Transverse colon (tissue), 4 donors: ENCODE results near the gene DGKE. TPM values are rescaled to one million over a fixed set of nuclear protein-coding genes. Genes with fewer than 3 reads are reported as not detected.

Source experiments
- DNase-seq: peaks from one replicate; pipeline ENCODE4 v3.0.0-alpha.2; 2019
- H3K27ac ChIP-seq, 4 donors: fragments of 200-600 bp; sonication (generic); 2 replicates each; pipeline ENCODE4 v1.5.1; 2016 to 2018; ENCODE audit warnings: inconsistent platforms in 4 of 4
- H3K27me3 ChIP-seq: fragments of 200-600 bp; sonication (generic); 2 replicates; pipeline ENCODE4 v1.5.1; 2017; ENCODE audit warnings: inconsistent platforms
- H3K36me3 ChIP-seq, 4 donors: fragments of 200-600 bp; sonication (generic); 2 replicates each; pipeline ENCODE4 v1.5.1; 2017 to 2019; ENCODE audit warnings: inconsistent platforms in 4 of 4
- H3K4me1 ChIP-seq, 4 donors: fragments of 200-600 bp; sonication (generic); 2 replicates each; pipeline ENCODE4 v1.5.1; 2017 to 2020; ENCODE audit warnings: inconsistent platforms in 4 of 4
- H3K4me3 ChIP-seq, 4 donors: fragments of 200-600 bp; sonication (generic); 1 replicate in 1 of 4; 2 replicates in 3 of 4; pipeline versions ENCODE4 v1.5.1 to v1.6.1; 2017 to 2019; ENCODE audit warnings: inconsistent platforms in 4 of 4
- H3K9me3 ChIP-seq, 2 donors: fragments of 200-600 bp; sonication (generic); 2 replicates each; pipeline ENCODE4 v1.5.1; 2017 to 2019; ENCODE audit warnings: inconsistent platforms in 2 of 2
- CTCF ChIP-seq, 5 experiments: fragments of 200-600 bp in 3 of 5; fragments of 450-650 bp in 2 of 5; sonication (generic) in 3 of 5; IDR thresholded peaks; 1 replicate in 2 of 5; 2 replicates in 3 of 5; pipeline ENCODE4 v1.5.1; 2016 to 2017; ENCODE audit warnings: antibody characterized with exemption in 5 of 5, inconsistent platforms in 3 of 5, mild to moderate bottlenecking in 2 of 5, moderate library complexity in 1 of 5
- EP300 ChIP-seq: sonication (generic); formaldehyde crosslinking; IDR thresholded peaks from one replicate; pipeline ENCODE4 v1.6.1; 2017; ENCODE audit warnings: antibody characterized with exemption, low read depth
- POLR2A ChIP-seq: fragments of 450-650 bp; IDR thresholded peaks from one replicate; pipeline ENCODE4 v1.6.1; 2016; ENCODE audit warnings: antibody characterized with exemption, mild to moderate bottlenecking, moderate library complexity
- POLR2AphosphoS5 ChIP-seq, 3 donors: sonication (generic); formaldehyde crosslinking; IDR thresholded peaks; one replicate each; pipeline ENCODE4 v1.6.1; 2016; ENCODE audit warnings: antibody characterized with exemption in 3 of 3
- WGBS, 2 donors: methylation state at CpG; one replicate each; pipeline ENCODE4 v1.1.5; 2018; ENCODE audit warnings: low coverage in 1 of 2; 5-methylcytosine and 5-hydroxymethylcytosine counted together
- in situ Hi-C, 4 donors: fragments of 200-750 bp; cut with MboI; loops; one replicate each; pipeline versions ENCODE4 v1.15.0 to v1.15.1; 2017; ENCODE audit warnings: low sequenced_read_pairs in 3 of 4, low pct_ligation_motif_present in 1 of 4, low pct_unique_long_range_greater_than_20kb in 1 of 4
- intact Hi-C: fragments of 100-400 bp; cut with DNase I; formaldehyde crosslinking; loops from one replicate; pipeline ENCODE4 v1.15.1; 2023; ENCODE audit warnings: low total_unique reads
- total RNA-seq, 4 donors: library from RNA; depleted of rRNA; stranded (reverse); fragments of >200 nt; gene quantifications; one replicate each; pipeline ENCODE4 v1.1.0, GENCODE V29; 2016

Gene DGKE
- total RNA-seq, 4 donors from 2014 or later: 2.6 to 35.9 (median 11.4) TPM

- WGBS, 2 donors: 0% methylated on average over 41 of the region's 44 CpGs; no CpG with 5 or more reads in 1 of the 2 donors
- in situ Hi-C loops (no loop called here), intact Hi-C loops (no loop called here)
- TF ChIP-seq POLR2A: no peak
- TF ChIP-seq CTCF (IDR thresholded peaks at IDR 0.05): no peak
- no peak for TF ChIP-seq POLR2AphosphoS5 (IDR thresholded peaks at IDR 0.05)
- no peak for TF ChIP-seq EP300
- Histone ChIP-seq H3K4me3 (peak overlapping the region; percentile 59 to 80 (median 76)), H3K27me3 (no peaks in the 10 kb centered on the region), H3K27ac (peak overlapping the region; percentile 91 to 98 (median 94)), H3K36me3 (no peaks in the 10 kb centered on the region), H3K4me1 (peaks cover 12 to 67% (median 48%) of the 10 kb centered on the region in 4 donors), H3K9me3 (no peaks in the 10 kb centered on the region)
- no peak for DNase-seq
Measured at GRCh38 chr17:56913353-56913866, 79.5 kb downstream of the DGKE start.

- peak; percentile 95 for DNase-seq
- WGBS, 2 donors: 0% methylated on average over 3 to 7 of the region's 58 CpGs
- in situ Hi-C loops (no loop called here), intact Hi-C loops (no loop called here)
- peak; percentile 99 for TF ChIP-seq POLR2AphosphoS5 (IDR thresholded peaks at IDR 0.05)
- TF ChIP-seq POLR2A: peak; percentile 99
- no peak for TF ChIP-seq CTCF (IDR thresholded peaks at IDR 0.05)
- Histone ChIP-seq H3K27me3 (no peaks in the 10 kb centered on the region), H3K4me3 (peak within 1 kb of the TSS; percentile 59 to 80 (median 76)), H3K9me3 (no peaks in the 10 kb centered on the region), H3K27ac (peak within 1 kb of the TSS; percentile 91 to 98 (median 94)), H3K36me3 (no peaks in the 10 kb centered on the region), H3K4me1 (peaks cover 12 to 61% (median 44%) of the 10 kb centered on the region in 4 donors)
Measured at GRCh38 chr17:56913867-56914580, 80.1 kb downstream of the DGKE start, which contains the start of gene TRIM25. Gene TRIM25, minus strand, starts transcription at chr17:56914049. Its CDS starts 61 bp downstream, at chr17:56913988.

GRCh38 chr17:56914581-56915273, 80.8 kb downstream of the DGKE start:
- intact Hi-C loops: no loop called here

More at GRCh38 chr17:56914581-56915273, 80.8 kb downstream of the DGKE start:
- WGBS, 2 donors: 6 to 13% methylated on average over 14 of the region's 14 CpGs
- no peak for DNase-seq
- TF ChIP-seq POLR2AphosphoS5 (IDR thresholded peaks at IDR 0.05) (peak in 1 of 3 donors; percentile 4), CTCF (IDR thresholded peaks at IDR 0.05) (no peak)
- H3K4me3 ChIP-seq: peak overlapping the region; percentile 59 to 80 (median 76)
- no peaks in the 10 kb centered on the region for H3K36me3 ChIP-seq
- H3K9me3 ChIP-seq: no peaks in the 10 kb centered on the region
- in situ Hi-C loops: no loop called here
- H3K4me1 ChIP-seq: peaks cover 12 to 56% (median 39%) of the 10 kb centered on the region in 4 donors
- peak overlapping the region; percentile 91 to 98 (median 94) for H3K27ac ChIP-seq
- H3K27me3 ChIP-seq: no peaks in the 10 kb centered on the region
